ENCODE data around the gene SETD1B.

DNA sequence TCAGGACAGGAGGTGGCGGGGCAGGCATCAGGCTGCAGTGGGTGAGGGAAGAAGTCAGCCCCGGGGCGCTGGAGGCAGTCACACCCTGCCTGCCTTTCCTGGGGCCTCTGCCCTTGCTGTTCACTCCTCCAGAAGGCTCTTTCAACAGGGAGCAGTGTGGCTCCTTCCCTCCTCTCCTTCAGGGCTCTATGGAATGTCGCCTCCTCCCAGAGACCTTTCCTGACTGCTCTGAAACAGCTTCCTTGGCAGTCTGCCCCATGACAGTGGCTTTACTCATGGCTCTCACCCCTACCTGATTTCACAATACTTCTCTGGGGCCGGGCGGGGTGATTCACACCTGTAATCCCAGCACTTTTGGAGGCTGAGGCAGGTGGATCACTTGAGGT lies 17.4 kb upstream of the SETD1B start:
- TF ChIP-seq, protein P1, sequence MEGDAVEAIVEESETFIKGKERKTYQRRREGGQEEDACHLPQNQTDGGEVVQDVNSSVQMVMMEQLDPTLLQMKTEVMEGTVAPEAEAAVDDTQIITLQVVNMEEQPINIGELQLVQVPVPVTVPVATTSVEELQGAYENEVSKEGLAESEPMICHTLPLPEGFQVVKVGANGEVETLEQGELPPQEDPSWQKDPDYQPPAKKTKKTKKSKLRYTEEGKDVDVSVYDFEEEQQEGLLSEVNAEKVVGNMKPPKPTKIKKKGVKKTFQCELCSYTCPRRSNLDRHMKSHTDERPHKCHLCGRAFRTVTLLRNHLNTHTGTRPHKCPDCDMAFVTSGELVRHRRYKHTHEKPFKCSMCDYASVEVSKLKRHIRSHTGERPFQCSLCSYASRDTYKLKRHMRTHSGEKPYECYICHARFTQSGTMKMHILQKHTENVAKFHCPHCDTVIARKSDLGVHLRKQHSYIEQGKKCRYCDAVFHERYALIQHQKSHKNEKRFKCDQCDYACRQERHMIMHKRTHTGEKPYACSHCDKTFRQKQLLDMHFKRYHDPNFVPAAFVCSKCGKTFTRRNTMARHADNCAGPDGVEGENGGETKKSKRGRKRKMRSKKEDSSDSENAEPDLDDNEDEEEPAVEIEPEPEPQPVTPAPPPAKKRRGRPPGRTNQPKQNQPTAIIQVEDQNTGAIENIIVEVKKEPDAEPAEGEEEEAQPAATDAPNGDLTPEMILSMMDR (IDR thresholded peaks at IDR 0.05): no peak
- TF ChIP-seq POLR2A (IDR thresholded peaks at IDR 0.05): no peak
